ENCODE data around the gene CCDC18. TPM values are rescaled to one million over a fixed set of nuclear protein-coding genes. Genes with fewer than 3 reads are reported as not detected.

CCDC18 gene
- total RNA-seq, 1 experiment from 2014 or later = 22.2 TPM

GRCh38 chr1:93223023-93223675 is 42.6 kb downstream of the CCDC18 start:
- no peak for DNase-seq (ENCODE audit: unreplicated experiment)
- no peak overlapping the region for H3K27ac Mint-ChIP-seq (ENCODE audit: low read depth, unreplicated experiment)
- no TSS peak for BruUV-seq (replicated peaks)

DNA sequence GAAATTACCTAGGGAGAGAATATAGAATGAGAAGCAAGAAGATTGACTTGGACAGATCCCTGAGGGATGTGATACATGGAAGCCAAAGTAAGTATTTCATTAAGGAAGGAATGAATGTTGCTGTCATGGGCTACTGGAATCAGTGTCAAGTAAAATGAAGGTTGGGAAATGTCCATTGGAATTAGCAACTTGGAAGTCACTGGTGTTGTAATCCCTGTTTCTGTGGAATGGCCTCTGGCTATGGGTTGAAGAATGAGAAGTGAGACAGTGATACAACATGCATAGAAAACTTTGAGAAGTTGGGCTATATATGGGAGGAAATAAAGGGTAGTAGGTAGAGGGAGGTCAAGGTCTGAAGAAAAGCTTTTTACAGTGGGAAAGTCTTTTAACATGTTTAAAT is 54.7 kb downstream of the CCDC18 start:
- BruUV-seq (replicated peaks) = no TSS peak
- DNase-seq (ENCODE audit: unreplicated experiment) = peak; percentile 27
- ChIA-PET CTCF (no interaction called here), POLR2A (no interaction called here)
- Mint-ChIP-seq H3K4me1 (ENCODE audit: insufficient read depth, unreplicated experiment) (peaks cover 5% of the 10 kb centered on the region), H3K4me3 (ENCODE audit: unreplicated experiment) (no peak overlapping the region), H3K36me3 (ENCODE audit: insufficient read depth, unreplicated experiment) (peaks cover 30% of the 10 kb centered on the region), H3K9me3 (ENCODE audit: unreplicated experiment) (no peaks in the 10 kb centered on the region), H3K27me3 (ENCODE audit: insufficient read depth, unreplicated experiment) (no peaks in the 10 kb centered on the region), H3K27ac (ENCODE audit: low read depth, unreplicated experiment) (no peak overlapping the region)
- intact Hi-C loops (cut with micrococcal nuclease) = no loop called here
- TF ChIP-seq CTCF (IDR thresholded peaks at IDR 0.05; ENCODE audit: unreplicated experiment) = no peak

More at GRCh38 chr1:93223023-93223675, 42.6 kb downstream of the CCDC18 start:
- TF ChIP-seq CTCF (IDR thresholded peaks at IDR 0.05; ENCODE audit: unreplicated experiment) = no peak
- POLR2A ChIA-PET = interaction anchor here (0.6 to 4.8 kb wide), 10 partner anchors 9 to 186 kb away, joined by 3 to 28 read pairs (median 4); partner anchors contain the start of gene MTF2
- Mint-ChIP-seq H3K4me3 (ENCODE audit: unreplicated experiment) (no peak overlapping the region), H3K9me3 (ENCODE audit: unreplicated experiment) (peaks cover 6% of the 10 kb centered on the region), H3K4me1 (ENCODE audit: insufficient read depth, unreplicated experiment) (peaks cover 12% of the 10 kb centered on the region), H3K36me3 (ENCODE audit: insufficient read depth, unreplicated experiment) (peaks cover 47% of the 10 kb centered on the region), H3K27me3 (ENCODE audit: insufficient read depth, unreplicated experiment) (no peaks in the 10 kb centered on the region)
- CTCF ChIA-PET = no interaction called here
- intact Hi-C loops (cut with micrococcal nuclease) = no loop called here

DNA sequence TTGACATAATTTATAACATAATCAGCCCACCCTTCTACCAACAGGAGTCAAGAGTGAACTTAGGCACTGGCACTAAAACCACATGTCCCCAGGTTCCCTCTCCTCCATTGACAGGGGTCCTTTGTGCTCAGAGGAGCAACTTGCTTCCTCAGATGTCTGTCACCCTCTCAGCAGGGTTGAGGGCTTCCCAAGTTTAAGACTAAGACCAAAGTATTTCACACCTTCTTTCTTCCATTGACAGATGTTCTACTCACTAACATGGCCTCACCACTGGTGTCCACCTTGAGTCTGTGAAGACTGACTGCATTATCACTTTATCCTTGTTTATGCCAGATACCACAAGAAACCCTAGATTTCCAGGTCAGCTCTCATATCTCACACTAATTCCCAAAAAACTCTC is 56.5 kb downstream of the CCDC18 start:
- ChIA-PET CTCF (no interaction called here), POLR2A (no interaction called here)
- Mint-ChIP-seq H3K4me1 (ENCODE audit: insufficient read depth, unreplicated experiment) (peaks cover 5% of the 10 kb centered on the region), H3K27me3 (ENCODE audit: insufficient read depth, unreplicated experiment) (no peaks in the 10 kb centered on the region), H3K9me3 (ENCODE audit: unreplicated experiment) (no peaks in the 10 kb centered on the region), H3K27ac (ENCODE audit: low read depth, unreplicated experiment) (no peak overlapping the region), H3K4me3 (ENCODE audit: unreplicated experiment) (no peak overlapping the region), H3K36me3 (ENCODE audit: insufficient read depth, unreplicated experiment) (peaks cover 35% of the 10 kb centered on the region)
- BruUV-seq (replicated peaks) = no TSS peak
- no peak for TF ChIP-seq CTCF (IDR thresholded peaks at IDR 0.05; ENCODE audit: unreplicated experiment)
- intact Hi-C loops (cut with micrococcal nuclease) = no loop called here
- DNase-seq (ENCODE audit: unreplicated experiment) = no peak

DNA sequence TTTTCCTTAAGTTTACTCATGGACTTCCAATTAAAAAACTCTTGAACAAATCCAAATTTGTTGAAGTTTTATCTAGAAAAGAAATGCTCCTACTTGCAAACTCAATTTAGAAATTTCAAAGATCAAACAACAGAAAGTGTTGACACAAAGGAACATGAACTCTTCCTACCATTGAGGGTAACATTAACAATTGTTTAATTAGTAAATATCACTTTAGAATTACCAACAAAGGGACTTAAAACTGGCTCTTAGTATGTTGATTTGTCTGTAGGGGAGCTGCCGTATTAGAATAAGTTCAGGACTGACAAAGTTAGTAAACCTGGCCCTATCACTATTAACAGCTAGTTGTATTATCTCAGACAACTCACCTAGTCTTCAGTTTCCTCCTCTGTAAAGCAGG is 57.9 kb downstream of the CCDC18 start:
- BruUV-seq (replicated peaks) = no TSS peak
- intact Hi-C loops (cut with micrococcal nuclease) = no loop called here
- no peak for DNase-seq (ENCODE audit: unreplicated experiment)
- Mint-ChIP-seq H3K27ac (ENCODE audit: low read depth, unreplicated experiment) (no peak overlapping the region), H3K36me3 (ENCODE audit: insufficient read depth, unreplicated experiment) (peaks cover 40% of the 10 kb centered on the region), H3K27me3 (ENCODE audit: insufficient read depth, unreplicated experiment) (no peaks in the 10 kb centered on the region), H3K9me3 (ENCODE audit: unreplicated experiment) (no peaks in the 10 kb centered on the region), H3K4me1 (ENCODE audit: insufficient read depth, unreplicated experiment) (peaks cover 5% of the 10 kb centered on the region), H3K4me3 (ENCODE audit: unreplicated experiment) (no peak overlapping the region)
- CTCF ChIA-PET = interaction anchor here (0.6 kb wide), 1 partner anchor 335 kb away, joined by 3 read pairs; no protein-coding TSS in a partner anchor
- TF ChIP-seq CTCF (IDR thresholded peaks at IDR 0.05; ENCODE audit: unreplicated experiment) = no peak
- POLR2A ChIA-PET = interaction anchor here (0.8 to 0.9 kb wide), 2 partner anchors 57 to 99 kb away, joined by 3 to 4 read pairs; no protein-coding TSS in a partner anchor

Measured in MCF 10A (cell line).